HepG2 (cell line): ENCODE measurements around the gene BRCA2.
A peak's percentile ranks its signal among the peaks of the same experiment; 100 is the strongest.

Experiments
- ATF2 ChIP-seq: sonication (generic); formaldehyde crosslinking; IDR thresholded peaks from 2 replicates; pipeline ENCODE4 v1.4.0; 2020; ENCODE audit warnings: missing genetic modification reagents
- ATF7 ChIP-seq, 2 experiments: fragments of 450-650 bp in 1 of 2; sonication (generic) in 1 of 2; formaldehyde crosslinking in 1 of 2; IDR thresholded peaks; 2 replicates each; pipeline versions ENCODE4 v1.4.0 to v1.6.1; 2016 to 2020; ENCODE audit warnings: antibody characterized with exemption in 1 of 2, mild to moderate bottlenecking in 1 of 2, missing genetic modification reagents in 1 of 2
- BCL6 ChIP-seq: IDR thresholded peaks from 2 replicates; pipeline ENCODE4 v1.6.1; 2016; ENCODE audit warnings: missing genetic modification reagents, missing compliant biosample characterization
- CEBPB ChIP-seq: IDR thresholded peaks from 2 replicates; pipeline ENCODE4 v1.6.1; 2011; ENCODE audit warnings: low read depth, low read length, improper control_type of control experiment, borderline replicate concordance
- CENPX ChIP-seq: sonication (generic); formaldehyde crosslinking; IDR thresholded peaks from 2 replicates; pipeline ENCODE4 v1.9.0; 2021; ENCODE audit warnings: mild to moderate bottlenecking, missing genetic modification reagents, moderate library complexity
- HDAC6 ChIP-seq: fragments of 200-600 bp; sonication (generic); IDR thresholded peaks from 2 replicates; pipeline ENCODE4 v1.7.0; 2017; ENCODE audit warnings: mild to moderate bottlenecking, antibody characterized with exemption, low read length, low read depth
- RBFOX2 ChIP-seq: fragments of 200-400 bp; formaldehyde crosslinking; IDR thresholded peaks from 2 replicates; pipeline ENCODE4 v1.6.1; 2017; ENCODE audit warnings: low read depth, mild to moderate bottlenecking, low read length
- RFX1 ChIP-seq: fragments of 450-650 bp; IDR thresholded peaks from 2 replicates; pipeline ENCODE4 v1.6.1; 2017
- ZNF124 ChIP-seq: sonication (generic); formaldehyde crosslinking; IDR thresholded peaks from 2 replicates; pipeline ENCODE4 v1.4.0; 2020; ENCODE audit warnings: missing genetic modification reagents
- ZNF274 ChIP-seq: sonication (generic); formaldehyde crosslinking; IDR thresholded peaks from 2 replicates; pipeline ENCODE4 v1.5.1; 2020; ENCODE audit warnings: mild to moderate bottlenecking, missing genetic modification reagents

GRCh38 chr13:32423592-32423991 lies 108.3 kb downstream of the BRCA2 start:
- no peak for TF ChIP-seq ATF7 (IDR thresholded peaks at IDR 0.05)
- no peak for TF ChIP-seq ATF7 (CRISPR knock-in tag; IDR thresholded peaks at IDR 0.05)
- no peak for TF ChIP-seq RFX1
- no peak for TF ChIP-seq HDAC6
- TF ChIP-seq CENPX, result no peak
- TF ChIP-seq ATF2, result no peak
- TF ChIP-seq ZNF124, result no peak
- 0 out of 2 replicates have a peak, but pooled peaks have one; percentile 9 for TF ChIP-seq RBFOX2
- TF ChIP-seq CEBPB, result no peak
- no peak for TF ChIP-seq BCL6 (CRISPR knock-in tag)
- TF ChIP-seq ZNF274 (CRISPR knock-in tag), result no peak
